ENCODE results near the gene NEGR1.

GRCh38 chr1:71778940-71779339 is 503.4 kb downstream of the NEGR1 start:
- TF ChIP-seq, protein P1, sequence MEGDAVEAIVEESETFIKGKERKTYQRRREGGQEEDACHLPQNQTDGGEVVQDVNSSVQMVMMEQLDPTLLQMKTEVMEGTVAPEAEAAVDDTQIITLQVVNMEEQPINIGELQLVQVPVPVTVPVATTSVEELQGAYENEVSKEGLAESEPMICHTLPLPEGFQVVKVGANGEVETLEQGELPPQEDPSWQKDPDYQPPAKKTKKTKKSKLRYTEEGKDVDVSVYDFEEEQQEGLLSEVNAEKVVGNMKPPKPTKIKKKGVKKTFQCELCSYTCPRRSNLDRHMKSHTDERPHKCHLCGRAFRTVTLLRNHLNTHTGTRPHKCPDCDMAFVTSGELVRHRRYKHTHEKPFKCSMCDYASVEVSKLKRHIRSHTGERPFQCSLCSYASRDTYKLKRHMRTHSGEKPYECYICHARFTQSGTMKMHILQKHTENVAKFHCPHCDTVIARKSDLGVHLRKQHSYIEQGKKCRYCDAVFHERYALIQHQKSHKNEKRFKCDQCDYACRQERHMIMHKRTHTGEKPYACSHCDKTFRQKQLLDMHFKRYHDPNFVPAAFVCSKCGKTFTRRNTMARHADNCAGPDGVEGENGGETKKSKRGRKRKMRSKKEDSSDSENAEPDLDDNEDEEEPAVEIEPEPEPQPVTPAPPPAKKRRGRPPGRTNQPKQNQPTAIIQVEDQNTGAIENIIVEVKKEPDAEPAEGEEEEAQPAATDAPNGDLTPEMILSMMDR (IDR thresholded peaks at IDR 0.05): no peak
- TF ChIP-seq POLR2A (IDR thresholded peaks at IDR 0.05): no peak

Measured in thyroid gland (tissue), 4 donors.